Measurements from ENCODE around the gene COPS7A.
A peak's percentile ranks its signal among the peaks of the same experiment; 100 is the strongest.

COPS7A gene

DNA sequence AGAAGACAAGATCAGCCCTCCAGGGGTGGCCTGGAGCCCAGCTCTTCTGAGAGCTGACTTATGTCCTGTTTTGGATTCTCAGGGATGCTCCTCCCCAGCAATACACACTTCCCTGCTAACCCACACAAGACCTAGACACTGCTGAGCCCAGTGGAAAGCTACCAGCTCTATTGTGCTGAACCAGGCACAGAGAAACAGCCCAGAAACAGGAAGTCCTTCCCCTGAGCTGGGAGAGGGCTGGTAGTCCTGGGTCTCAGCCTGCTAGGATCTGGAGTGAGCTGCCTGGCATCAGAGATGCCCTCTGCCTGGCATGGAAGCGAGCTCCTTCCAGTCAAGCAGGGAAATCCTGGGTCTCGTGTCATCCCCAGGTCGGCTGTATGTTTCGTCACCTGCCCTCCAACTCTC is 47.2 kb downstream of the COPS7A start:
- DNase-seq: no peak

- no peak for DNase-seq
These were observed 47.9 kb downstream of the COPS7A start for GRCh38 chr12:6771509-6772330.

DNA sequence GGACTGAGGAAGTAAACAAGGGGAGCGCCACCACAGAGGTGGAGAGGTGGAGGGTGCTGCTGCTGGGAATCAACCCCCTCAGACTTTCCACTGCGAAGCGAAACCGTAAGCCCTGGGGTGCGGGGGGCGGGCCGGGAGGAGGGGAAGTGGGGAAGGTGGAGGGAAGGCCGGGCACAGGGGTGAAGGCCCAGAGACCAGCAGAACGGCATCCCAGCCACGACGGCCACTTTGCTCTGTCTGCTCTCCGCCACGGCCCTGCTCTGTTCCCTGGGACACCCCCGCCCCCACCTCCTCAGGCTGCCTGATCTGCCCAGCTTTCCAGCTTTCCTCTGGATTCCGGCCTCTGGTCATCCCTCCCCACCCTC is 48.5 kb downstream of the COPS7A start, which contains the start of gene LAG3:
TSS of gene LAG3 (plus strand) at position 190 of the 365 bp plus-strand sequence. CDS start 333 bp downstream, outside the sequence.
- peak; percentile 46 for DNase-seq

DNA sequence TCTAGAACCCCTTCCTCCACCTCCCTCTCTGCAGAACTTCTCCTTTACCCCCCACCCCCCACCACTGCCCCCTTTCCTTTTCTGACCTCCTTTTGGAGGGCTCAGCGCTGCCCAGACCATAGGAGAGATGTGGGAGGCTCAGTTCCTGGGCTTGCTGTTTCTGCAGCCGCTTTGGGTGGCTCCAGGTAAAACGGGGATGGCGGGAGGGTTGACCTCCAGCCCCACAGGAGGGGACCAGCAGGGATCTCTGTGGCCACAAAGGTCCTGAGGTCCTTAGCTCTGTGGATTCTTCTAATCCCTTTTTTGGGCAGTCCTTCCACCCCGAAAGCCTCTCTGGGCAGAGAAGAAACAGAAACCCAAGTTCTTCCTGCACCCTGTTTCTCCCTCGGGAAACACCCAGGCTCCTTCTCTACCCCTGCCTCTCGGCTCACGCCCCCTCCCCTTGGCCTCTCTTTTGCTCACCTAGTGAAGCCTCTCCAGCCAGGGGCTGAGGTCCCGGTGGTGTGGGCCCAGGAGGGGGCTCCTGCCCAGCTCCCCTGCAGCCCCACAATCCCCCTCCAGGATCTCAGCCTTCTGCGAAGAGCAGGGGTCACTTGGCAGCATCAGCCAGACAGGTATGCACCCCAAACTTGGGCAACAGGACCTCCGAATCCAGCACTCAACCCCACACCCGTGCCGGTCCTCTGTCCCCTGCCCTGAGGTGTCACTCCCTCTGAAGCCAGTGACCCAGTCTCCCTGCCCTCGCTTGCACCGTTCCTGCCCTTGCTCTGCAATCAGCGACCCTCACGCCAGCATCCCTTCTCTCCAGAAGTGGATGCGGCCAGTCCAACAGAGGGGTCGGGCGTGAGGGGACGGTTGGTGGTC is 49.1 kb downstream of the COPS7A start:
- no peak for DNase-seq

DNA sequence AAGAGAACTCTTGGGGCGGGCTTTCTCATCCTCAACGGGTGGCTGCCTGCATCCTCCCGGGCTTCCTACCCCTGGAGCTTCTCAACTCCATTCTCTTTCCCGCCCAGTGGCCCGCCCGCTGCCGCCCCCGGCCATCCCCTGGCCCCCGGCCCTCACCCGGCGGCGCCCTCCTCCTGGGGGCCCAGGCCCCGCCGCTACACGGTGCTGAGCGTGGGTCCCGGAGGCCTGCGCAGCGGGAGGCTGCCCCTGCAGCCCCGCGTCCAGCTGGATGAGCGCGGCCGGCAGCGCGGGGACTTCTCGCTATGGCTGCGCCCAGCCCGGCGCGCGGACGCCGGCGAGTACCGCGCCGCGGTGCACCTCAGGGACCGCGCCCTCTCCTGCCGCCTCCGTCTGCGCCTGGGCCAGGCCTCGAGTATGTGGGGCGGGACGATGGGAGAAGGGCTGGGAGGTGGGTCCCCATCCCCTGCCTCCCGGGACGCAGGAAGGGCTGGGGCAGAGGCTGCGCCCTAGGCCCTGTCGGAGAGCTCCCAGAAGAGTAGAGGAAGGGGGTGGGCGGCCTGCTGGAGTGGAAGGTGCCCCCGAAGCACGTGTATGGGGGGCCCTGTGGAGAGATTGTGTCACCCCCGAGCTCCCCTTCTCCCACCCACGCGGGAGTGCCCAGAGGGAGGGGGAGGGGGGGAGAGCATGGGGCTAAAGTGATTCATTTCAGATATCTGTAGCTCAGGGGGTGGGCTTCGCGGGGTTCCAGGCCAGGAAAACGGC is 49.9 kb downstream of the COPS7A start:
- no peak for DNase-seq

DNA sequence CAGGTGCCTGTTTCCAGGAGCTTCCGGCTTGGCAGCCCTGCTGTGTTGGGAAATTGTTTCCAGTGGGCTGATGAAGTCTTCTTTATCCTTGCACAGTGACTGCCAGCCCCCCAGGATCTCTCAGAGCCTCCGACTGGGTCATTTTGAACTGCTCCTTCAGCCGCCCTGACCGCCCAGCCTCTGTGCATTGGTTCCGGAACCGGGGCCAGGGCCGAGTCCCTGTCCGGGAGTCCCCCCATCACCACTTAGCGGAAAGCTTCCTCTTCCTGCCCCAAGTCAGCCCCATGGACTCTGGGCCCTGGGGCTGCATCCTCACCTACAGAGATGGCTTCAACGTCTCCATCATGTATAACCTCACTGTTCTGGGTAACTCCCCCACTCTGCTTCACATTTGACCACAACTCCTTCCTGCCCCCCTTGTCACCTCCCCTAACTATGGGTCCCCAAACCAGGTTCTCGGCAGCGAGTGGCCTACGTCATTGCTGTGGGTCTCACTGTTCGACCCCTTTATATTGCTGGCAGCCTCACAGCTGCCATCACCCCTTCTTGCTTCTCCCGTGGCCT is 50.7 kb downstream of the COPS7A start:
- no peak for DNase-seq

GRCh38 chr12:6775185-6776174 is 51.6 kb downstream of the COPS7A start:
- DNase-seq: no peak

- DNase-seq: no peak
These were observed 53.5 kb downstream of the COPS7A start for GRCh38 chr12:6777386-6777785.

DNA sequence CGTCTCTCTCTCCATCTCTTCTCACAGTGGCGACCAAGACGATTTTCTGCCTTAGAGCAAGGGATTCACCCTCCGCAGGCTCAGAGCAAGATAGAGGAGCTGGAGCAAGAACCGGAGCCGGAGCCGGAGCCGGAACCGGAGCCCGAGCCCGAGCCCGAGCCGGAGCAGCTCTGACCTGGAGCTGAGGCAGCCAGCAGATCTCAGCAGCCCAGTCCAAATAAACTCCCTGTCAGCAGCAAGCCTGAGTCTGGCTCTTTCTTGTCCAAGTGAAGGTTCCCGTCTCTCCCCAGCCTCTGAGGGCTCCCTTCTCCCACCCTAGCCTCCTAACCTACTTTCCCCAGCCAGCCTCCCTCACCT is 54.3 kb downstream of the COPS7A start:
- DNase-seq: no peak

- peak; percentile 85 for DNase-seq
These were observed 55.0 kb downstream of the COPS7A start for GRCh38 chr12:6778574-6779550.

- DNase-seq: no peak
These were observed 56.0 kb downstream of the COPS7A start for GRCh38 chr12:6779708-6780432.

GRCh38 chr12:6780573-6780972 is 56.7 kb downstream of the COPS7A start:
- no peak for DNase-seq
